Measurements from ENCODE around the gene TMEM184B.

DNA sequence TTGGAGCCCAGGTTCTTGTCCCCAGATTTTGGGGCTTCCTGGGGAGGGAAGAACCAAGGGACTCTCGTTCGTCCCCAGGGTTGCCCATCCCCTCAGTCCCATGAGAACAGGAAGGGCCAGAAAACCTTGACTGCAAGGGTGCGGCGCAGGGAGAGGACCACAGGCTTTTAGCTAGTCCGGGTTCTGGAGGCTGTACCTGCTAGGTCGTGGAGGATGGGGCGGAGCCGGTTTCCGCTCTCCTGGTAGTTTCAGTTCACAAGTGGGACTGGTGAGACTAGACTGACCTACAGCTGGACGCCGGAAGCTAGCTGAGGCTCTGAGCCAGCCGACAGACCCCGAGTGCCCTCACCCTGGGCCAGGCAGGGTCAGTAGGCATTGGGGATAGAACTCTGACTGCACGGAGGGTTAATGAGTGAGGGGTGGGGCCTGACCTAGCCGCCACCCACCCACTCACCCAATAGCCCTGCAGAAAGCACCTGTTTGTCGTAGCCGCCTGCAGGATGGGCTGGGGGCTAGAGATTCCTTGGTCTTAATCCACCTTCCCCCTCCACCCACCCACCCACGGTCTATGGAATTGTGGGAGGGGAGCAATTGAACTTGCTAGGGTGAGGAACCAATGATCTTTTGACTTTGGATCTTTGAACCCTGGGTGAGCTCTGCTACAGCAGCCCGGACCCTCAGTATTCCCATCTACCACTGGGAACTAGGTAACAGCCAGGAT is 69.6 kb downstream of the TMEM184B start:
- TF ChIP-seq, protein P1, sequence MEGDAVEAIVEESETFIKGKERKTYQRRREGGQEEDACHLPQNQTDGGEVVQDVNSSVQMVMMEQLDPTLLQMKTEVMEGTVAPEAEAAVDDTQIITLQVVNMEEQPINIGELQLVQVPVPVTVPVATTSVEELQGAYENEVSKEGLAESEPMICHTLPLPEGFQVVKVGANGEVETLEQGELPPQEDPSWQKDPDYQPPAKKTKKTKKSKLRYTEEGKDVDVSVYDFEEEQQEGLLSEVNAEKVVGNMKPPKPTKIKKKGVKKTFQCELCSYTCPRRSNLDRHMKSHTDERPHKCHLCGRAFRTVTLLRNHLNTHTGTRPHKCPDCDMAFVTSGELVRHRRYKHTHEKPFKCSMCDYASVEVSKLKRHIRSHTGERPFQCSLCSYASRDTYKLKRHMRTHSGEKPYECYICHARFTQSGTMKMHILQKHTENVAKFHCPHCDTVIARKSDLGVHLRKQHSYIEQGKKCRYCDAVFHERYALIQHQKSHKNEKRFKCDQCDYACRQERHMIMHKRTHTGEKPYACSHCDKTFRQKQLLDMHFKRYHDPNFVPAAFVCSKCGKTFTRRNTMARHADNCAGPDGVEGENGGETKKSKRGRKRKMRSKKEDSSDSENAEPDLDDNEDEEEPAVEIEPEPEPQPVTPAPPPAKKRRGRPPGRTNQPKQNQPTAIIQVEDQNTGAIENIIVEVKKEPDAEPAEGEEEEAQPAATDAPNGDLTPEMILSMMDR (IDR thresholded peaks at IDR 0.05), result no peak
- TF ChIP-seq POLR2A (IDR thresholded peaks at IDR 0.05), result peak; percentile 24 to 57
